CD14-positive monocyte (primary cell): ENCODE results near the gene RASAL3. TPM values are rescaled to one million over a fixed set of nuclear protein-coding genes. Genes with fewer than 3 reads are reported as not detected.

Source experiments
- DNase-seq, 3 donors: peaks; one replicate each; pipeline ENCODE4 v3.0.0-alpha.2; 2011 to 2022
- H2AFZ ChIP-seq: 2 replicates; pipeline ENCODE4 v1.6.0; 2012; ENCODE audit warnings: mild to moderate bottlenecking, low read depth, low read length, inconsistent platforms; ENCODE audit not compliant: insufficient read depth, poor library complexity, severe bottlenecking
- H3K27ac ChIP-seq, 2 donors: 1 replicate in 1 of 2; 2 replicates in 1 of 2; pipeline ENCODE4 v1.5.1; 2012 to 2013; ENCODE audit warnings: low read length in 2 of 2, control low read depth in 1 of 2, inconsistent platforms in 1 of 2, low read depth in 1 of 2, mild to moderate bottlenecking in 1 of 2
- H3K27me3 ChIP-seq, 2 donors: one replicate each; pipeline versions ENCODE4 v1.6.0 to v1.6.1; 2011 to 2013; ENCODE audit warnings: low read length in 2 of 2; ENCODE audit not compliant: control insufficient read depth in 2 of 2, insufficient read depth in 2 of 2
- H3K36me3 ChIP-seq, 2 donors: replicated peaks in 1 of 2; 1 replicate in 1 of 2; 2 replicates in 1 of 2; pipeline versions ENCODE4 v1.5.1 to v1.6.1; 2012 to 2013; ENCODE audit warnings: low read length in 2 of 2, control low read depth in 1 of 2, inconsistent platforms in 1 of 2, mild to moderate bottlenecking in 1 of 2; ENCODE audit not compliant: insufficient read depth in 2 of 2, control insufficient read depth in 1 of 2
- H3K4me1 ChIP-seq, 2 donors: 1 replicate in 1 of 2; 2 replicates in 1 of 2; pipeline versions ENCODE4 v1.5.1 to v1.6.1; 2012 to 2013; ENCODE audit warnings: low read length in 2 of 2, control low read depth in 1 of 2, inconsistent platforms in 1 of 2, mild to moderate bottlenecking in 1 of 2, moderate library complexity in 1 of 2; ENCODE audit not compliant: insufficient read depth in 2 of 2, control insufficient read depth in 1 of 2
- H3K4me2 ChIP-seq: replicated peaks from 2 replicates; pipeline ENCODE3; 2012; ENCODE audit warnings: low read length, moderate library complexity, mild to moderate bottlenecking; ENCODE audit not compliant: poor library complexity, severe bottlenecking; ENCODE audit errors: extremely low read depth
- H3K4me3 ChIP-seq, 3 experiments: fragments of 200-600 bp in 1 of 3; sonication (generic) in 1 of 3; replicated peaks in 1 of 3; 1 replicate in 2 of 3; 2 replicates in 1 of 3; pipeline ENCODE4 v1.5.1; 2011 to 2013; ENCODE audit warnings: low read length in 3 of 3, mild to moderate bottlenecking in 3 of 3, control low read depth in 2 of 3, low read depth in 2 of 3, inconsistent platforms in 1 of 3, moderate library complexity in 1 of 3
- H3K79me2 ChIP-seq: 2 replicates; pipeline ENCODE4 v1.6.0; 2012; ENCODE audit warnings: mild to moderate bottlenecking, control low read depth, inconsistent platforms, low read length, moderate library complexity; ENCODE audit not compliant: insufficient read depth
- H3K9ac ChIP-seq: 2 replicates; pipeline ENCODE4 v1.6.0; 2017; ENCODE audit warnings: low read length, mild to moderate bottlenecking; ENCODE audit not compliant: insufficient read depth, poor library complexity, severe bottlenecking
- H3K9me3 ChIP-seq, 2 donors: replicated peaks in 1 of 2; 1 replicate in 1 of 2; 2 replicates in 1 of 2; pipeline versions ENCODE4 v1.5.1 to v1.6.1; 2012 to 2013; ENCODE audit warnings: low read length in 2 of 2, control low read depth in 1 of 2; ENCODE audit not compliant: control insufficient read depth in 1 of 2, insufficient read depth in 1 of 2
- H4K20me1 ChIP-seq: 2 replicates; pipeline ENCODE4 v1.6.0; 2012; ENCODE audit warnings: mild to moderate bottlenecking, low read length, control low read depth, moderate library complexity; ENCODE audit not compliant: insufficient read depth
- H3K27ac Mint-ChIP-seq, 7 donors: one replicate each; pipeline ENCODE4 v1.8.0; 2020; ENCODE audit warnings: mild to moderate bottlenecking in 7 of 7, mixed read lengths in 7 of 7, moderate library complexity in 6 of 7, inconsistent platforms in 2 of 7
- H3K27me3 Mint-ChIP-seq, 3 donors: one replicate each; pipeline ENCODE4 v1.8.0; 2021 to 2022; ENCODE audit warnings: low read depth in 3 of 3, mild to moderate bottlenecking in 3 of 3, mixed read lengths in 3 of 3, moderate library complexity in 3 of 3, inconsistent platforms in 1 of 3
- H3K36me3 Mint-ChIP-seq, 2 donors: one replicate each; pipeline ENCODE4 v1.8.0; 2020; ENCODE audit warnings: mixed read lengths in 2 of 2, inconsistent platforms in 1 of 2, mild to moderate bottlenecking in 1 of 2
- H3K4me1 Mint-ChIP-seq: one replicate; pipeline ENCODE4 v1.8.0; 2020; ENCODE audit warnings: mild to moderate bottlenecking, mixed read lengths
- H3K4me3 Mint-ChIP-seq, 2 donors: one replicate each; pipeline ENCODE4 v1.8.0; 2020; ENCODE audit warnings: mild to moderate bottlenecking in 2 of 2, mixed read lengths in 2 of 2, moderate library complexity in 1 of 2
- H3K9me3 Mint-ChIP-seq, 7 donors: one replicate each; pipeline ENCODE4 v1.8.0; 2020 to 2022; ENCODE audit warnings: mixed read lengths in 7 of 7, mild to moderate bottlenecking in 6 of 7, moderate library complexity in 6 of 7, inconsistent platforms in 2 of 7
- WGBS: methylation state at CpG from one replicate; pipeline ENCODE4 v1.1.5; 2013; ENCODE audit warnings: missing lambda C conversion rate; ENCODE audit not compliant: insufficient coverage; 5-methylcytosine and 5-hydroxymethylcytosine counted together
- intact Hi-C, 2 donors: fragments of 100-400 bp; cut with micrococcal nuclease; formaldehyde crosslinking; loops; one replicate each; pipeline versions ENCODE4 v1.15.0 to v1.15.1; 2023
- polyA plus RNA-seq, 3 donors: library from polyadenylated mRNA; depleted of rRNA in 1 of 3; unstranded in 2 of 3; stranded (reverse) in 1 of 3; fragments of 300-500 nt in 2 of 3; fragments of >200 nt in 1 of 3; fragmentation: Illumina TruSeq in 2 of 3; gene quantifications; 1 replicate in 2 of 3; 2 replicates in 1 of 3; pipeline ENCODE4 v1.2.3, GENCODE V29; 2012 to 2021
- TF ChIP-seq, protein P1 (sequence below): fragments of 200-600 bp; IDR thresholded peaks from one replicate; pipeline ENCODE4 v1.8.0; 2022; ENCODE audit warnings: antibody characterized with exemption, mild to moderate bottlenecking

RASAL3 gene
- polyA plus RNA-seq, 3 donors, result 4.5 to 45.4 (median 13.6) TPM

DNA sequence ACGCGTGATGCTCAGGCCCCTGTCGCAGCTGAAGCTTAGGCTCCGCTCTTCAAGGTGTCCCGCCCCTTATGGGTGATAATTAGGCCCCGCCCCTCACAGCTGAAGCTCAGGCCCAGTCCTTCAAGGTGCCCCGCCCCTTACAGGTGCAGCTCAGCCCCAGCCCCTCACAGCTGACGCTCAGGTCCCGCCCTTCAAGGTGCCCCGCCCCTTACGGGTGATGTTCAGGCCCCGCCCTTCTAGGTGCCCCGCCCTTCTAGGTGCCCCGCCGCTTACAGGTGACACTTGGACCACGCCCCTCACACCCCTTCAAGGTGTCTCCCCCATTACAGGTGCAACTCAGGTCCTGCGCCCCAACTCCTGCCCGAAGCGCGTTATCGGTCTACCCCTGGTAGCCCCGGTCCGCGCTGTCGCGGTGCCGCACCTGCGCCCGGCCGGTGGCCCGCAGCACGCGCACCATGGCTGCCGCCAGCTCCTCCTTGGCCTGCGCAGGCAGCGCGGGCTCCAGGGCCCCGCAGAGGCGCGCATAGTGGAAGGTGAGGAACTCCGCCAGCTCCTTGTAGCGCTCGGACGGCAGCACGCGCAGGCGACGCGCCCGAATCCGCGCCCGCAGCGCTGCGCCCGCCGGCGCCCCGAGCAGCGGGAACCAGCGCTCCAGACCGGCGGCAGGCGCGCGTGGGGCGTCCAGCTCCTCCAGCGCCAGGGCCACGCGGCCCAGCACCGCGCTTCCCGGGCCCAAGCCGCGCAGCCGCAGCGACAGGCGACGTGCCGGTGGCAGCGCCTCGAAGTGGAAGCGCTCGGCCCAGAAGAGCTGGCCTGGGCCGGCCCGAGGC is 7.3 kb downstream of the RASAL3 start:
- no peaks in the 10 kb centered on the region for H3K4me1 ChIP-seq
- intact Hi-C loops, result no loop called here
- WGBS, result 98% methylated on average over 85 of the region's 86 CpGs
- H3K4me1 Mint-ChIP-seq, result no peaks in the 10 kb centered on the region
- peaks cover 67 to 74% of the 10 kb centered on the region in 2 donors for H3K36me3 Mint-ChIP-seq
- H3K9ac ChIP-seq, result no peak overlapping the region
- no peak overlapping the region for H3K4me3 ChIP-seq
- TF ChIP-seq, protein P1, sequence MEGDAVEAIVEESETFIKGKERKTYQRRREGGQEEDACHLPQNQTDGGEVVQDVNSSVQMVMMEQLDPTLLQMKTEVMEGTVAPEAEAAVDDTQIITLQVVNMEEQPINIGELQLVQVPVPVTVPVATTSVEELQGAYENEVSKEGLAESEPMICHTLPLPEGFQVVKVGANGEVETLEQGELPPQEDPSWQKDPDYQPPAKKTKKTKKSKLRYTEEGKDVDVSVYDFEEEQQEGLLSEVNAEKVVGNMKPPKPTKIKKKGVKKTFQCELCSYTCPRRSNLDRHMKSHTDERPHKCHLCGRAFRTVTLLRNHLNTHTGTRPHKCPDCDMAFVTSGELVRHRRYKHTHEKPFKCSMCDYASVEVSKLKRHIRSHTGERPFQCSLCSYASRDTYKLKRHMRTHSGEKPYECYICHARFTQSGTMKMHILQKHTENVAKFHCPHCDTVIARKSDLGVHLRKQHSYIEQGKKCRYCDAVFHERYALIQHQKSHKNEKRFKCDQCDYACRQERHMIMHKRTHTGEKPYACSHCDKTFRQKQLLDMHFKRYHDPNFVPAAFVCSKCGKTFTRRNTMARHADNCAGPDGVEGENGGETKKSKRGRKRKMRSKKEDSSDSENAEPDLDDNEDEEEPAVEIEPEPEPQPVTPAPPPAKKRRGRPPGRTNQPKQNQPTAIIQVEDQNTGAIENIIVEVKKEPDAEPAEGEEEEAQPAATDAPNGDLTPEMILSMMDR, result no peak
- no peak overlapping the region for H2AFZ ChIP-seq
- H3K27ac ChIP-seq, result no peak overlapping the region
- H3K4me3 Mint-ChIP-seq, result no peak overlapping the region
- peaks cover 74 to 86% of the 10 kb centered on the region in 2 donors for H3K36me3 ChIP-seq
- no peaks in the 10 kb centered on the region for H3K27me3 ChIP-seq
- H3K79me2 ChIP-seq, result no peaks in the 10 kb centered on the region
- no peak overlapping the region for H3K4me2 ChIP-seq
- peaks cover 4% of the 10 kb centered on the region for H4K20me1 ChIP-seq
- peaks cover 0 to 9% (median 5%) of the 10 kb centered on the region in 7 donors for H3K9me3 Mint-ChIP-seq
- H3K27ac Mint-ChIP-seq, result no peak overlapping the region
- no peak for DNase-seq
- H3K27me3 Mint-ChIP-seq, result peaks cover 0 to 3% (median 0%) of the 10 kb centered on the region in 3 donors
- H3K9me3 ChIP-seq, result no peaks in the 10 kb centered on the region

DNA sequence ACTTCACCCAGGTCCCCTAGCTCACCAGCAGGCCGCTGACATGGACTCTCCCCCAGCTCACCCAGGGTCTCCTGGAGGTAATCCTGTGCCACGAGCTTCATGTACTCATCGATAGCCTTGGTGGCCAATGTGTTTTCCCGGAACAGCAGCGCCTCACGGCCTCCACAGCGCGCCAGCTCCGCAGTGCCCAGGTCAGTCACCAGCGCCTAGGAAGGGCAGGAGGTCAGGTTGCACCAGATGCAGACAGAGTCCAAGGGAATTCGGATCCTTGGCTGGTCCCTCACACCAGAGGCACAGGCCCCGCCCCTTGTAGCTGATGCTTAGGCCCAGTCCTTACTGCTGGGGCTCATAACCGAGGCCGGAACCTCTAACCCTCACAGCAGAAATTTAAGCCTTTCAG is 7.9 kb downstream of the RASAL3 start:
- no peak overlapping the region for H3K27ac Mint-ChIP-seq
- H4K20me1 ChIP-seq, result peaks cover 8% of the 10 kb centered on the region
- no peak overlapping the region for H3K27ac ChIP-seq
- H3K4me2 ChIP-seq, result no peak overlapping the region
- H3K4me1 Mint-ChIP-seq, result no peaks in the 10 kb centered on the region
- intact Hi-C loops, result no loop called here
- peaks cover 0 to 9% (median 5%) of the 10 kb centered on the region in 7 donors for H3K9me3 Mint-ChIP-seq
- H3K4me1 ChIP-seq, result no peaks in the 10 kb centered on the region
- H3K36me3 ChIP-seq, result peaks cover 69 to 85% of the 10 kb centered on the region in 2 donors
- TF ChIP-seq, protein P1, result no peak
- no peak overlapping the region for H3K4me3 ChIP-seq
- H3K9ac ChIP-seq, result no peak overlapping the region
- H3K9me3 ChIP-seq, result no peaks in the 10 kb centered on the region
- H3K79me2 ChIP-seq, result no peaks in the 10 kb centered on the region
- H2AFZ ChIP-seq, result no peak overlapping the region
- no peaks in the 10 kb centered on the region for H3K27me3 ChIP-seq
- no peak overlapping the region for H3K4me3 Mint-ChIP-seq
- DNase-seq, result no peak
- peaks cover 65 to 70% of the 10 kb centered on the region in 2 donors for H3K36me3 Mint-ChIP-seq
- H3K27me3 Mint-ChIP-seq, result peaks cover 0 to 3% (median 0%) of the 10 kb centered on the region in 3 donors
- 95% methylated on average over 12 of the region's 14 CpGs for WGBS
